ENCODE measurements around the gene LIPC.

Gene LIPC

GRCh38 chr15:58460116-58460790, 28.5 kb downstream of the LIPC start:
- DNase-seq, result no peak

GRCh38 chr15:58460872-58461271, 29.1 kb downstream of the LIPC start:
- no peak for DNase-seq

- peak; percentile 63 for DNase-seq
Measured at GRCh38 chr15:58462547-58462946, 30.8 kb downstream of the LIPC start.

GRCh38 chr15:58462973-58463663, 31.3 kb downstream of the LIPC start:
- peak; percentile 44 for DNase-seq

GRCh38 chr15:58463815-58464650, 32.2 kb downstream of the LIPC start:
- peak; percentile 11 for DNase-seq

GRCh38 chr15:58465070-58465469, 33.3 kb downstream of the LIPC start:
- no peak for DNase-seq

GRCh38 chr15:58465866-58466517, 34.2 kb downstream of the LIPC start:
- no peak for DNase-seq

- no peak for DNase-seq
Measured at GRCh38 chr15:58466566-58466965, 34.8 kb downstream of the LIPC start.

GRCh38 chr15:58467121-58467721, 35.4 kb downstream of the LIPC start:
- peak; percentile 81 for DNase-seq

GRCh38 chr15:58467722-58468423, 36.1 kb downstream of the LIPC start:
- DNase-seq, result peak; percentile 49

GRCh38 chr15:58469432-58470353, 37.9 kb downstream of the LIPC start:
- peak; percentile 67 for DNase-seq

- no peak for DNase-seq
Measured at GRCh38 chr15:58471348-58471747, 39.6 kb downstream of the LIPC start.

- no peak for DNase-seq
Measured at GRCh38 chr15:58472221-58472620, 40.4 kb downstream of the LIPC start.

GRCh38 chr15:58472821-58473581, 41.2 kb downstream of the LIPC start:
- DNase-seq, result peak; percentile 92

GRCh38 chr15:58473724-58474123, 41.9 kb downstream of the LIPC start:
- peak; percentile 41 for DNase-seq

- no peak for DNase-seq
Measured at GRCh38 chr15:58474741-58475323, 43.0 kb downstream of the LIPC start.

- peak; percentile 94 for DNase-seq
Measured at GRCh38 chr15:58475573-58476524, 44.1 kb downstream of the LIPC start.

- DNase-seq, result no peak
Measured at GRCh38 chr15:58476525-58477162, 44.9 kb downstream of the LIPC start.
